Body of pancreas (tissue), 4 donors: ENCODE results near the gene KATNIP.

Experiments used
- CTCF ChIP-seq, 7 experiments: fragments of 450-650 bp in 4 of 7; fragments of 200-600 bp in 3 of 7; sonication (generic) in 3 of 7; IDR thresholded peaks; one replicate each; pipeline ENCODE4 v1.5.1; 2016 to 2019; ENCODE audit warnings: antibody characterized with exemption in 7 of 7
- POLR2A ChIP-seq, 3 donors: fragments of 450-650 bp; IDR thresholded peaks; one replicate each; pipeline ENCODE4 v1.6.1; 2016; ENCODE audit warnings: antibody characterized with exemption in 3 of 3, mild to moderate bottlenecking in 2 of 3

GRCh38 chr16:27550582-27550920, 607 bp downstream of the KATNIP start:
- TF ChIP-seq POLR2A (IDR thresholded peaks at IDR 0.05) (no peak), CTCF (IDR thresholded peaks at IDR 0.05) (no peak)
